Naive thymus-derived CD8-positive, alpha-beta T cell (primary cell): ENCODE measurements around the gene LILRB3. TPM values are rescaled to one million over a fixed set of nuclear protein-coding genes. Genes with fewer than 3 reads are reported as not detected.
"Not testable (repeated sequence)": the region's sequence is repeated elsewhere in the genome, so short reads cannot be mapped to it uniquely, and the experiment has no call there.

Experiments used
- ATAC-seq, 2 donors: fragments of 150-1000 bp; cut with Tn5 transposase in 1 of 2; sonication (Bioruptor Pico), chemical (Tn5 transposase) in 1 of 2; 1 replicate in 1 of 2; 2 replicates in 1 of 2; pipeline ENCODE4 v1.10.0; 2021; ENCODE audit warnings: mild to moderate bottlenecking in 2 of 2, moderate library complexity in 2 of 2
- POLR2A ChIA-PET: fragments of 350-600 bp; sonication (Branson Sonifier 250); formaldehyde crosslinking; loops from one replicate; lab custom pipeline; 2021; ENCODE audit warnings: antibody characterized with exemption; lab: Charles Lee
- DNase-seq, 10 donors: peaks; one replicate each; pipeline versions ENCODE4 v3.0.0 to v3.0.0-alpha.2; 2020 to 2022
- H3K27ac Mint-ChIP-seq, 10 donors: one replicate each; pipeline ENCODE4 v1.8.0; 2020 to 2022; ENCODE audit warnings: mild to moderate bottlenecking in 10 of 10, mixed read lengths in 10 of 10, moderate library complexity in 4 of 10, inconsistent platforms in 1 of 10
- H3K27me3 Mint-ChIP-seq, 5 donors: one replicate each; pipeline ENCODE4 v1.8.0; 2021 to 2022; ENCODE audit warnings: mixed read lengths in 5 of 5
- H3K36me3 Mint-ChIP-seq, 3 donors: one replicate each; pipeline ENCODE4 v1.8.0; 2020 to 2022; ENCODE audit warnings: mixed read lengths in 3 of 3, mild to moderate bottlenecking in 2 of 3, inconsistent platforms in 1 of 3
- H3K4me1 Mint-ChIP-seq, 4 donors: one replicate each; pipeline ENCODE4 v1.8.0; 2021 to 2022; ENCODE audit warnings: mixed read lengths in 4 of 4
- H3K4me3 Mint-ChIP-seq, 10 donors: one replicate each; pipeline ENCODE4 v1.8.0; 2020 to 2022; ENCODE audit warnings: mild to moderate bottlenecking in 10 of 10, mixed read lengths in 10 of 10, moderate library complexity in 6 of 10, inconsistent platforms in 1 of 10
- H3K9me3 Mint-ChIP-seq, 9 donors: one replicate each; pipeline ENCODE4 v1.8.0; 2020 to 2022; ENCODE audit warnings: mixed read lengths in 9 of 9, mild to moderate bottlenecking in 3 of 9, inconsistent platforms in 1 of 9, moderate library complexity in 1 of 9
- polyA plus RNA-seq, 3 donors: library from polyadenylated mRNA; unstranded; fragments of 300-500 nt; fragmentation: Illumina TruSeq; gene quantifications; one replicate each; pipeline ENCODE4 v1.2.3, GENCODE V29; 2021
- total RNA-seq, 8 experiments: library from RNA in 2 of 8; stranded (reverse) in 2 of 8; gene quantifications; one replicate each; pipeline ENCODE4 v1.2.3 and lab custom pipeline; 2021 to 2026

The LILRB3 gene
- total and polyA plus RNA-seq, 5 experiments from 2014 or later = 0.62 TPM; not detected in 4

- H3K27ac Mint-ChIP-seq = no peak overlapping the region
- ATAC-seq = no peak
- DNase-seq = no peak
- peaks cover 11 to 39% (median 25%) of the 10 kb centered on the region in 5 donors for H3K27me3 Mint-ChIP-seq
- H3K9me3 Mint-ChIP-seq = no peaks in the 10 kb centered on the region
- peaks cover 3 to 9% (median 5%) of the 10 kb centered on the region in 4 donors for H3K4me1 Mint-ChIP-seq
- H3K36me3 Mint-ChIP-seq = no peaks in the 10 kb centered on the region
- H3K4me3 Mint-ChIP-seq = no peak overlapping the region
- POLR2A ChIA-PET = no interaction called here
Observed at GRCh38 chr19:54233941-54234340, 11.1 kb upstream of the LILRB3 start.

- peaks cover 13 to 40% (median 23%) of the 10 kb centered on the region in 5 donors for H3K27me3 Mint-ChIP-seq
Observed at GRCh38 chr19:54231077-54231931, 8.5 kb upstream of the LILRB3 start.

GRCh38 chr19:54230031-54230430, 7.2 kb upstream of the LILRB3 start:
- Mint-ChIP-seq H3K9me3 (no peaks in the 10 kb centered on the region), H3K27ac (no peak overlapping the region), H3K4me1 (peaks cover 3 to 9% (median 5%) of the 10 kb centered on the region in 4 donors), H3K4me3 (no peak overlapping the region), H3K27me3 (peaks cover 13 to 33% (median 23%) of the 10 kb centered on the region in 5 donors), H3K36me3 (no peaks in the 10 kb centered on the region)
- DNase-seq = no peak
- ATAC-seq = no peak
- POLR2A ChIA-PET = no interaction called here

More at GRCh38 chr19:54231077-54231931, 8.5 kb upstream of the LILRB3 start:
- ATAC-seq = peak; percentile 97 to 100
- Mint-ChIP-seq H3K4me3 (no peak overlapping the region), H3K4me1 (peaks cover 3 to 9% (median 5%) of the 10 kb centered on the region in 4 donors), H3K27ac (peak overlapping the region in 3 of 10 donors; percentile 39 to 56 (median 53)), H3K36me3 (no peaks in the 10 kb centered on the region), H3K9me3 (no peaks in the 10 kb centered on the region)
- peak; percentile 70 to 89 (median 81) for DNase-seq
- POLR2A ChIA-PET = no interaction called here

- Mint-ChIP-seq H3K4me3 (no peak overlapping the region), H3K27ac (no peak overlapping the region), H3K36me3 (no peaks in the 10 kb centered on the region), H3K4me1 (peaks cover 3 to 5% (median 5%) of the 10 kb centered on the region in 4 donors), H3K9me3 (no peaks in the 10 kb centered on the region), H3K27me3 (peaks cover 13 to 35% (median 19%) of the 10 kb centered on the region in 5 donors)
- POLR2A ChIA-PET = interaction anchor here (0.6 kb wide), 1 partner anchor 31 kb away, joined by 3 read pairs; no protein-coding TSS in a partner anchor
- DNase-seq (no peak), ATAC-seq (no peak)
Observed at GRCh38 chr19:54229146-54229545, 6.3 kb upstream of the LILRB3 start.

GRCh38 chr19:54224619-54225018, 1.8 kb upstream of the LILRB3 start:
- ATAC-seq, DNase-seq, H3K36me3 Mint-ChIP-seq, H3K9me3 Mint-ChIP-seq, H3K4me3 Mint-ChIP-seq, POLR2A ChIA-PET: not testable (repeated sequence)
- H3K27ac Mint-ChIP-seq = peak overlapping the region in 2 of 10 donors; percentile 5 to 31
- peaks cover 2 to 10% (median 7%) of the 10 kb centered on the region in 4 donors for H3K4me1 Mint-ChIP-seq
- peaks cover 8 to 30% (median 10%) of the 10 kb centered on the region in 5 donors for H3K27me3 Mint-ChIP-seq

- H3K9me3 Mint-ChIP-seq, H3K27ac Mint-ChIP-seq, DNase-seq, H3K4me3 Mint-ChIP-seq, ATAC-seq, POLR2A ChIA-PET, H3K36me3 Mint-ChIP-seq: not testable (repeated sequence)
- H3K4me1 Mint-ChIP-seq = peaks cover 2 to 10% (median 7%) of the 10 kb centered on the region in 4 donors
- H3K27me3 Mint-ChIP-seq = peaks cover 4 to 23% (median 6%) of the 10 kb centered on the region in 5 donors
Observed at GRCh38 chr19:54223937-54224281, 1.1 kb upstream of the LILRB3 start.

GRCh38 chr19:54223277-54223936, 600 bp upstream of the LILRB3 start:
- H3K9me3 Mint-ChIP-seq, H3K27ac Mint-ChIP-seq, DNase-seq, POLR2A ChIA-PET, ATAC-seq, H3K4me3 Mint-ChIP-seq, H3K36me3 Mint-ChIP-seq: not testable (repeated sequence)
- H3K27me3 Mint-ChIP-seq = peaks cover 3 to 20% (median 6%) of the 10 kb centered on the region in 5 donors
- peaks cover 2 to 10% (median 7%) of the 10 kb centered on the region in 4 donors for H3K4me1 Mint-ChIP-seq

GRCh38 chr19:54221947-54222346, 860 bp downstream of the LILRB3 start:
- peaks cover 2 to 10% (median 7%) of the 10 kb centered on the region in 4 donors for H3K4me1 Mint-ChIP-seq
- DNase-seq, POLR2A ChIA-PET, H3K27ac Mint-ChIP-seq, ATAC-seq, H3K4me3 Mint-ChIP-seq, H3K9me3 Mint-ChIP-seq, H3K36me3 Mint-ChIP-seq: not testable (repeated sequence)
- H3K27me3 Mint-ChIP-seq = peaks cover 3 to 18% (median 6%) of the 10 kb centered on the region in 5 donors

- DNase-seq, H3K27ac Mint-ChIP-seq, H3K9me3 Mint-ChIP-seq, H3K4me3 Mint-ChIP-seq, ATAC-seq, POLR2A ChIA-PET, H3K36me3 Mint-ChIP-seq: not testable (repeated sequence)
- H3K4me1 Mint-ChIP-seq = peaks cover 2 to 12% (median 8%) of the 10 kb centered on the region in 4 donors
- H3K27me3 Mint-ChIP-seq = peaks cover 3 to 18% (median 6%) of the 10 kb centered on the region in 5 donors
Observed at GRCh38 chr19:54219702-54220101, 3.1 kb downstream of the LILRB3 start.

GRCh38 chr19:54218960-54219661, 3.7 kb downstream of the LILRB3 start:
- H3K4me3 Mint-ChIP-seq = no peak overlapping the region
- H3K36me3 Mint-ChIP-seq = peaks cover 0 to 5% (median 0%) of the 10 kb centered on the region in 3 donors
- peak overlapping the region in 1 of 10 donors; percentile 37 for H3K27ac Mint-ChIP-seq
- DNase-seq = no peak
- H3K4me1 Mint-ChIP-seq = peaks cover 2 to 12% (median 8%) of the 10 kb centered on the region in 4 donors
- H3K27me3 Mint-ChIP-seq = peaks cover 3 to 17% (median 6%) of the 10 kb centered on the region in 5 donors
- no peaks in the 10 kb centered on the region for H3K9me3 Mint-ChIP-seq
- POLR2A ChIA-PET = no interaction called here
- ATAC-seq = no peak

GRCh38 chr19:54218259-54218658, 4.5 kb downstream of the LILRB3 start:
- peaks cover 0 to 5% (median 0%) of the 10 kb centered on the region in 3 donors for H3K36me3 Mint-ChIP-seq
- DNase-seq = no peak
- no peak overlapping the region for H3K27ac Mint-ChIP-seq
- H3K9me3 Mint-ChIP-seq = no peaks in the 10 kb centered on the region
- peaks cover 2 to 8% (median 4%) of the 10 kb centered on the region in 4 donors for H3K4me1 Mint-ChIP-seq
- peaks cover 0 to 8% (median 2%) of the 10 kb centered on the region in 5 donors for H3K27me3 Mint-ChIP-seq
- POLR2A ChIA-PET = no interaction called here
- ATAC-seq = no peak
- no peak overlapping the region for H3K4me3 Mint-ChIP-seq

- POLR2A ChIA-PET, H3K36me3 Mint-ChIP-seq: not testable (repeated sequence)
Observed at GRCh38 chr19:54217517-54218247, 5.1 kb downstream of the LILRB3 start.

More at GRCh38 chr19:54217517-54218247, 5.1 kb downstream of the LILRB3 start:
- peak overlapping the region in 1 of 10 donors; percentile 71 for H3K27ac Mint-ChIP-seq
- not testable (repeated sequence) for DNase-seq, H3K27me3 Mint-ChIP-seq, H3K4me3 Mint-ChIP-seq, H3K9me3 Mint-ChIP-seq, H3K4me1 Mint-ChIP-seq, ATAC-seq
